Vagina (tissue), 2 donors: ENCODE data around the gene TNIK. TPM values are rescaled to one million over a fixed set of nuclear protein-coding genes. Genes with fewer than 3 reads are reported as not detected.

Experiments
- DNase-seq, 2 donors: peaks; one replicate each; pipeline ENCODE4 v3.0.0-alpha.2; 2017; ENCODE audit errors: extremely low spot score in 2 of 2
- H3K27ac ChIP-seq: fragments of 200-600 bp; sonication (generic); one replicate; pipeline ENCODE4 v1.5.1; 2019
- H3K27me3 ChIP-seq: fragments of 200-600 bp; sonication (generic); one replicate; pipeline ENCODE4 v1.5.1; 2019
- H3K36me3 ChIP-seq, 2 donors: fragments of 200-600 bp; sonication (generic); one replicate each; pipeline ENCODE4 v1.5.1; 2017 to 2019
- H3K4me1 ChIP-seq: fragments of 200-600 bp; sonication (generic); one replicate; pipeline ENCODE4 v1.5.1; 2019
- H3K4me3 ChIP-seq, 2 donors: fragments of 200-600 bp; sonication (generic); 1 replicate in 1 of 2; 2 replicates in 1 of 2; pipeline ENCODE4 v1.5.1; 2016 to 2019
- H3K9me3 ChIP-seq: fragments of 200-600 bp; sonication (generic); one replicate; pipeline ENCODE4 v1.5.1; 2019
- CTCF ChIP-seq, 3 experiments: fragments of 450-650 bp in 2 of 3; fragments of 200-600 bp in 1 of 3; sonication (generic) in 1 of 3; IDR thresholded peaks; one replicate each; pipeline ENCODE4 v1.5.1; 2017 to 2019; ENCODE audit warnings: antibody characterized with exemption in 3 of 3, mild to moderate bottlenecking in 2 of 3, moderate library complexity in 2 of 3
- POLR2A ChIP-seq, 2 donors: fragments of 450-650 bp; IDR thresholded peaks; one replicate each; pipeline ENCODE4 v1.6.1; 2017; ENCODE audit warnings: antibody characterized with exemption in 2 of 2, mild to moderate bottlenecking in 2 of 2, moderate library complexity in 2 of 2
- POLR2AphosphoS5 ChIP-seq, 2 donors: sonication (generic); formaldehyde crosslinking; IDR thresholded peaks; one replicate each; pipeline ENCODE4 v1.9.0; 2017; ENCODE audit warnings: antibody characterized with exemption in 2 of 2, mild to moderate bottlenecking in 2 of 2, low read depth in 1 of 2; ENCODE audit not compliant: insufficient read depth in 1 of 2
- intact Hi-C: fragments of 100-400 bp; cut with DNase I; formaldehyde crosslinking; loops from one replicate; pipeline ENCODE4 v1.15.1; 2023
- total RNA-seq: library from RNA; depleted of rRNA; stranded (reverse); fragments of >200 nt; gene quantifications from one replicate; pipeline ENCODE4 v1.2.3, GENCODE V29; 2016

The TNIK gene
- total RNA-seq, 1 donor from 2014 or later = 5.9 TPM

GRCh38 chr3:171132873-171133272, 327.3 kb downstream of the TNIK start:
- no peak for TF ChIP-seq POLR2AphosphoS5 (IDR thresholded peaks at IDR 0.05; ENCODE audit: insufficient read depth in 1 of 2, low read depth in 1 of 2)
- no peak for TF ChIP-seq CTCF (IDR thresholded peaks at IDR 0.05)
- TF ChIP-seq POLR2A (IDR thresholded peaks at IDR 0.05) = no peak
- no peaks in the 10 kb centered on the region for H3K9me3 ChIP-seq
- DNase-seq = no peak
- intact Hi-C loops = no loop called here
- H3K27me3 ChIP-seq = no peaks in the 10 kb centered on the region
- H3K27ac ChIP-seq = no peak overlapping the region
- no peak overlapping the region for H3K4me3 ChIP-seq
- no peaks in the 10 kb centered on the region for H3K4me1 ChIP-seq
- H3K36me3 ChIP-seq = no peaks in the 10 kb centered on the region

GRCh38 chr3:171129827-171130226, 330.4 kb downstream of the TNIK start:
- no peak for DNase-seq
- no peak overlapping the region for H3K27ac ChIP-seq
- no peaks in the 10 kb centered on the region for H3K9me3 ChIP-seq
- H3K27me3 ChIP-seq = no peaks in the 10 kb centered on the region
- TF ChIP-seq POLR2A (IDR thresholded peaks at IDR 0.05) (no peak), CTCF (IDR thresholded peaks at IDR 0.05) (no peak), POLR2AphosphoS5 (IDR thresholded peaks at IDR 0.05; ENCODE audit: insufficient read depth in 1 of 2, low read depth in 1 of 2) (no peak)
- H3K4me3 ChIP-seq = no peak overlapping the region
- no peaks in the 10 kb centered on the region for H3K4me1 ChIP-seq
- intact Hi-C loops = no loop called here
- no peaks in the 10 kb centered on the region for H3K36me3 ChIP-seq

- H3K27me3 ChIP-seq = no peaks in the 10 kb centered on the region
- no peak for DNase-seq
- TF ChIP-seq POLR2A (IDR thresholded peaks at IDR 0.05) (no peak), CTCF (IDR thresholded peaks at IDR 0.05) (no peak), POLR2AphosphoS5 (IDR thresholded peaks at IDR 0.05; ENCODE audit: insufficient read depth in 1 of 2, low read depth in 1 of 2) (no peak)
- intact Hi-C loops = no loop called here
- H3K36me3 ChIP-seq = no peaks in the 10 kb centered on the region
- H3K4me1 ChIP-seq = no peaks in the 10 kb centered on the region
- no peaks in the 10 kb centered on the region for H3K9me3 ChIP-seq
- H3K27ac ChIP-seq = no peak overlapping the region
- no peak overlapping the region for H3K4me3 ChIP-seq
Measured at GRCh38 chr3:171127611-171128010, 332.6 kb downstream of the TNIK start.

GRCh38 chr3:171126478-171127209, 333.6 kb downstream of the TNIK start:
- Histone ChIP-seq H3K9me3 (no peaks in the 10 kb centered on the region), H3K36me3 (no peaks in the 10 kb centered on the region), H3K4me1 (no peaks in the 10 kb centered on the region), H3K27ac (no peak overlapping the region), H3K27me3 (no peaks in the 10 kb centered on the region), H3K4me3 (no peak overlapping the region)
- intact Hi-C loops = no loop called here
- TF ChIP-seq CTCF (IDR thresholded peaks at IDR 0.05) (no peak), POLR2A (IDR thresholded peaks at IDR 0.05) (no peak)
- no peak for DNase-seq

- Histone ChIP-seq H3K27me3 (no peaks in the 10 kb centered on the region), H3K4me3 (no peak overlapping the region), H3K27ac (no peak overlapping the region), H3K4me1 (no peaks in the 10 kb centered on the region), H3K9me3 (no peaks in the 10 kb centered on the region), H3K36me3 (no peaks in the 10 kb centered on the region)
- no peak for TF ChIP-seq CTCF (IDR thresholded peaks at IDR 0.05)
- TF ChIP-seq POLR2A (IDR thresholded peaks at IDR 0.05) = no peak
- TF ChIP-seq POLR2AphosphoS5 (IDR thresholded peaks at IDR 0.05; ENCODE audit: insufficient read depth in 1 of 2, low read depth in 1 of 2) = no peak
- no peak for DNase-seq
- intact Hi-C loops = no loop called here
Measured at GRCh38 chr3:171125010-171125409, 335.2 kb downstream of the TNIK start.
